Transverse colon (tissue), 4 donors: Measurements from ENCODE around the gene KCTD11. TPM values are rescaled to one million over a fixed set of nuclear protein-coding genes. Genes with fewer than 3 reads are reported as not detected.

ENCODE experiments used
- DNase-seq: peaks from one replicate; pipeline ENCODE4 v3.0.0-alpha.2; 2019
- H3K27ac ChIP-seq, 4 donors: fragments of 200-600 bp; sonication (generic); 2 replicates each; pipeline ENCODE4 v1.5.1; 2016 to 2018; ENCODE audit warnings: inconsistent platforms in 4 of 4
- H3K27me3 ChIP-seq: fragments of 200-600 bp; sonication (generic); 2 replicates; pipeline ENCODE4 v1.5.1; 2017; ENCODE audit warnings: inconsistent platforms
- H3K36me3 ChIP-seq, 4 donors: fragments of 200-600 bp; sonication (generic); 2 replicates each; pipeline ENCODE4 v1.5.1; 2017 to 2019; ENCODE audit warnings: inconsistent platforms in 4 of 4
- H3K4me1 ChIP-seq, 4 donors: fragments of 200-600 bp; sonication (generic); 2 replicates each; pipeline ENCODE4 v1.5.1; 2017 to 2020; ENCODE audit warnings: inconsistent platforms in 4 of 4
- H3K4me3 ChIP-seq, 4 donors: fragments of 200-600 bp; sonication (generic); 1 replicate in 1 of 4; 2 replicates in 3 of 4; pipeline versions ENCODE4 v1.5.1 to v1.6.1; 2017 to 2019; ENCODE audit warnings: inconsistent platforms in 4 of 4
- H3K9me3 ChIP-seq, 2 donors: fragments of 200-600 bp; sonication (generic); 2 replicates each; pipeline ENCODE4 v1.5.1; 2017 to 2019; ENCODE audit warnings: inconsistent platforms in 2 of 2
- CTCF ChIP-seq, 5 experiments: fragments of 200-600 bp in 3 of 5; fragments of 450-650 bp in 2 of 5; sonication (generic) in 3 of 5; IDR thresholded peaks; 1 replicate in 2 of 5; 2 replicates in 3 of 5; pipeline ENCODE4 v1.5.1; 2016 to 2017; ENCODE audit warnings: antibody characterized with exemption in 5 of 5, inconsistent platforms in 3 of 5, mild to moderate bottlenecking in 2 of 5, moderate library complexity in 1 of 5
- EP300 ChIP-seq: sonication (generic); formaldehyde crosslinking; IDR thresholded peaks from one replicate; pipeline ENCODE4 v1.6.1; 2017; ENCODE audit warnings: antibody characterized with exemption, low read depth
- POLR2A ChIP-seq: fragments of 450-650 bp; IDR thresholded peaks from one replicate; pipeline ENCODE4 v1.6.1; 2016; ENCODE audit warnings: antibody characterized with exemption, mild to moderate bottlenecking, moderate library complexity
- POLR2AphosphoS5 ChIP-seq, 3 donors: sonication (generic); formaldehyde crosslinking; IDR thresholded peaks; one replicate each; pipeline ENCODE4 v1.6.1; 2016; ENCODE audit warnings: antibody characterized with exemption in 3 of 3
- WGBS, 2 donors: methylation state at CpG; one replicate each; pipeline ENCODE4 v1.1.5; 2018; ENCODE audit warnings: low coverage in 1 of 2; 5-methylcytosine and 5-hydroxymethylcytosine counted together
- in situ Hi-C, 4 donors: fragments of 200-750 bp; cut with MboI; loops; one replicate each; pipeline versions ENCODE4 v1.15.0 to v1.15.1; 2017; ENCODE audit warnings: low sequenced_read_pairs in 3 of 4, low pct_ligation_motif_present in 1 of 4, low pct_unique_long_range_greater_than_20kb in 1 of 4
- intact Hi-C: fragments of 100-400 bp; cut with DNase I; formaldehyde crosslinking; loops from one replicate; pipeline ENCODE4 v1.15.1; 2023; ENCODE audit warnings: low total_unique reads
- total RNA-seq, 4 donors: library from RNA; depleted of rRNA; stranded (reverse); fragments of >200 nt; gene quantifications; one replicate each; pipeline ENCODE4 v1.1.0, GENCODE V29; 2016

KCTD11 gene
- total RNA-seq, 4 donors from 2014 or later = 1.2 to 10.8 (median 7.8) TPM

DNA sequence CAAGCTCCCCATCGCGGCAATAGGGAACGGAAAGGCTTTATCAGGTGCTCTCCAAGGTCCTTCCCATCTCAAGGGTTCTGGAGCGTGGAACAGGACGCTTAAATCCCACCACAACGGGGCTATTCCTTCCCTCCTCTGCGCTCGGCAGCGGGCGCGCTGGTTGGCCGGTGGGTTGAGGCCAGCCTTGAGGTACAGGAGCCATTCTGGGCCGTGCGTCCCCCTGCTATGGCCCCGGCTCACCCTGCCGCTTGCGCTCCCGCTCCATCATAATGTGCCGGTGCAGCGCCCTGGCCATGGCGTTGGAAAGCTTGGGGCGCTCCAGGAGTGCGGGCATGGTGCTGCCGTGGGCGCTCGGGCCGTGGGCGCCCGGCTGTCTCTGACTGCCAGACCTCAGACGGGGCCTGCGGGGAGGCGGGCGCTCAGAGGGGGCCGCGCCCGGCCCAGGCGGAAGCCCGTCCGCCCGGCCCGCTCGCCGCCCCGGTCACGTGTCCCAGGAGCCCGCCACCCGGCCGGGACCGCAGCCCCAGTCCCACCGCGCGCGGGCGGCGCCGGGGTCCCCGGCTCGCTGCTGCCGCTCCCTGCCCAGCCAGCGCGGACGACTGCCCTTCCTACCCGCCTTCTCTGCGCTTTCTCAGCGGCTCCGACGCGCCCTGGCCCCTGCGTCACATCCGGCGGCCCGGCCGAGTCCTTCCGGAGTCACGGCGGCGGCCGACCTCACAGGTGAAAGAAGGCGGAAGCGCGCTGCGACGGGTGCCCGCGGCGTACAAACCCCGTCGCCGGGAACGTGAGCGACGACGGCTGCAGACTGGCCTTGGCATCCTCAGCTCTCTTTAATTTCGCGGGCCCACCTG, 37.0 kb upstream of the KCTD11 start, which contains the start of gene GPS2:
TSS of gene GPS2 (minus strand) at position 642 of the 851 bp plus-strand sequence. CDS start at position 334, 308 bp downstream.
- Histone ChIP-seq H3K4me3 (peak within 1 kb of the TSS; percentile 30 to 94 (median 91)), H3K27ac (peak within 1 kb of the TSS; percentile 93 to 98 (median 95)), H3K27me3 (no peaks in the 10 kb centered on the region), H3K4me1 (peaks cover 12 to 41% (median 26%) of the 10 kb centered on the region in 4 donors), H3K9me3 (no peaks in the 10 kb centered on the region), H3K36me3 (peaks cover 0 to 42% (median 15%) of the 10 kb centered on the region in 4 donors)
- in situ Hi-C loops = no loop called here
- intact Hi-C loops = no loop called here
- WGBS, 2 donors = 1% methylated on average over 30 of the region's 95 CpGs; no CpG with 5 or more reads in 1 of the 2 donors
- peak; percentile 96 for DNase-seq
- no peak for TF ChIP-seq CTCF (IDR thresholded peaks at IDR 0.05)
- TF ChIP-seq POLR2A = peak; percentile 82
- peak; percentile 90 to 97 (median 95) for TF ChIP-seq POLR2AphosphoS5 (IDR thresholded peaks at IDR 0.05)

DNA sequence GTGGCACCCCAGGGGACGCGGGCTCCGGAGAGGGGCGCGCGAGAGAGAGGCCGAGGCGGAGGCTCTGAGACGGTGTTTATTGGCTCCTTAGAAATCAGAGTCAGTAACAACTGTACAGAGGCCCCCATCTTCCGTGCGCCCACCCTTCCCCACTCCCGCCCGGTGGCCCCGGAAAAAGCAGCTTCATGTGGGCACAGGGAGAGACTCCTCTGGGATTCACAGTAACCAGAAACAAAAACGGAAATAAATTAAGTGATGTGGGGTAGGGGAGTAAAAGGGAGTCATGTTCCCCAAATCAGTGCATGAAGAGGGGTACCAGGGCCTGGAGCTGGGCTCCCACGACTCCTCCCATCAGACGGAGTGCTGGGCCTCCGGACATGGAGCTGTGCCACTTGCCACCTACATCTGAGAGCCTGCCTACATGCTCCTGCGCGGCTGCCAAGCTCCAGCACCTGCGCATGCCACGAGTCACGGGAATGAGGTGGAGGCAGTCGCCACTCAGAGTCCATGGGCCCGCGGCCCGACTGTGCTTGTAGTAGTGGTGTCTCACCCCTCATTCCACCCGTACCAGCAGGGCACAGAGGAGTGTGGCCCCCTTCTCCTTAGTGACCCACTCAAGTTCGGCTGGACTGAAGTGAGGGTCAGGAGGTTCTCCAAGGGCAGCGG, 36.3 kb upstream of the KCTD11 start:
- Histone ChIP-seq H3K4me1 (peaks cover 11 to 34% (median 18%) of the 10 kb centered on the region in 4 donors), H3K27me3 (no peaks in the 10 kb centered on the region), H3K36me3 (peaks cover 0 to 34% (median 15%) of the 10 kb centered on the region in 4 donors), H3K4me3 (peak overlapping the region; percentile 30 to 94 (median 91)), H3K27ac (peak overlapping the region; percentile 93 to 98 (median 95)), H3K9me3 (no peaks in the 10 kb centered on the region)
- TF ChIP-seq EP300 (no peak), POLR2A (no peak), CTCF (IDR thresholded peaks at IDR 0.05) (no peak), POLR2AphosphoS5 (IDR thresholded peaks at IDR 0.05) (no peak)
- DNase-seq = no peak
- 35 to 67% methylated on average over 1 to 20 of the region's 30 CpGs for WGBS, 2 donors
- in situ Hi-C loops (no loop called here), intact Hi-C loops (no loop called here)

DNA sequence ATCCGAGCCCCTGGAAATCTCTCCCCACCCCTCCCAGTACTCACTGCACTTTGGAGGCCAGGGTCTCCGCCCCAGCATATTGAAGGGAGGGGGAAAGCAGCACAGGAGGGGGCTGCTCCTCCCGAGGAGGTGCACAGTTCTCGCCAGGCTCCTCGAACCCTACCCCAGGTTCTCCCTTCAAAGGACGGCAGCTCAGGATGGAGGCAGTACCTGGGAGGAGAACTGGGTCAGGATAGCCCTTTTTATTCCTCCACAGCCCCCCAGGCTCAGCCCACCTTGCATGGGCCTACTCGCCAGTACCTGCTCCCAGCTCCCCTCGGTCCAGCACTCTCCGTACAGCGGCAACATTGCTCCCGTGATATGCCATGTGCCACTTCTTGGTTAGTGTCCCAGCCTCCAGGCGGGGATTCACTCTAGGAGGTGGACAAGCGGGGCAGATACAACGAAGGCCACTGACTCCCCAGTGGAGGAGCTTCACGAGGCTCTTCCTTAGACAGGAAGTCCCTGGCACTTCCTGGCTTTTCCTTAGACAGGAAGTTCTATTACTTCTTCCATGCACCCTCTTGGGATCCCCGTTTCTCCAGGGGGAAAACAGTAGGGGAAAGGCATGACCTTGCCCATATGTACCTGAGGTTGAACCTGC, 34.7 kb upstream of the KCTD11 start:
- no peak for DNase-seq
- intact Hi-C loops = no loop called here
- in situ Hi-C loops = no loop called here

More for the DNA sequence above, 34.7 kb upstream of the KCTD11 start:
- Histone ChIP-seq H3K9me3 (no peaks in the 10 kb centered on the region), H3K36me3 (peaks cover 0 to 31% (median 14%) of the 10 kb centered on the region in 4 donors), H3K27me3 (no peaks in the 10 kb centered on the region), H3K4me3 (no peak overlapping the region), H3K4me1 (peaks cover 11 to 29% (median 16%) of the 10 kb centered on the region in 4 donors), H3K27ac (no peak overlapping the region)
- TF ChIP-seq POLR2A (no peak), POLR2AphosphoS5 (IDR thresholded peaks at IDR 0.05) (no peak), CTCF (IDR thresholded peaks at IDR 0.05) (no peak), EP300 (no peak)
- WGBS, 2 donors = 73 to 88% methylated on average over 3 to 16 of the region's 16 CpGs
